HG02678 (cell line): ENCODE data around the gene ELF2.
"Not testable (repeated sequence)": the region's sequence is repeated elsewhere in the genome, so short reads cannot be mapped to it uniquely, and the experiment has no call there.

ENCODE experiments used
- ATAC-seq: cut with Tn5 transposase; IDR thresholded peaks from one replicate; pipeline ENCODE4 v1.9.1; 2021; ENCODE audit warnings: mild to moderate bottlenecking, moderate library complexity; ENCODE audit not compliant: unreplicated experiment

ELF2 gene

GRCh38 chr4:139177049-139177868 is at the start of gene ELF2:
Gene ELF2, minus strand, starts transcription at chr4:139177218. Its CDS starts 39,517 bp downstream, at chr4:139137701.
- ATAC-seq: peak; percentile 34

GRCh38 chr4:139223682-139224317 is 46.8 kb upstream of the ELF2 start:
- ATAC-seq: no peak

- no peak for ATAC-seq
Measured at GRCh38 chr4:139222215-139222614, 45.2 kb upstream of the ELF2 start.

GRCh38 chr4:139221687-139222086 is 44.7 kb upstream of the ELF2 start:
- ATAC-seq: no peak

GRCh38 chr4:139219450-139220055 is 42.5 kb upstream of the ELF2 start:
- no peak for ATAC-seq

GRCh38 chr4:139214039-139214534 is 37.1 kb upstream of the ELF2 start:
- peak; percentile 99 for ATAC-seq

- ATAC-seq: peak; percentile 0
Measured at GRCh38 chr4:139213633-139214032, 36.6 kb upstream of the ELF2 start.

GRCh38 chr4:139212900-139213299 is 35.9 kb upstream of the ELF2 start:
- no peak for ATAC-seq

GRCh38 chr4:139210486-139210885 is 33.5 kb upstream of the ELF2 start:
- no peak for ATAC-seq

GRCh38 chr4:139209470-139210063 is 32.5 kb upstream of the ELF2 start:
- peak; percentile 35 for ATAC-seq

GRCh38 chr4:139208404-139208945 is 31.5 kb upstream of the ELF2 start:
- peak; percentile 46 for ATAC-seq

- peak; percentile 2 for ATAC-seq
Measured at GRCh38 chr4:139207873-139208403, 30.9 kb upstream of the ELF2 start.

- no peak for ATAC-seq
Measured at GRCh38 chr4:139207247-139207646, 30.2 kb upstream of the ELF2 start.

- no peak for ATAC-seq
Measured at GRCh38 chr4:139202991-139203390, 26.0 kb upstream of the ELF2 start.

GRCh38 chr4:139200506-139200905 is 23.5 kb upstream of the ELF2 start:
- no peak for ATAC-seq

GRCh38 chr4:139200102-139200501 is 23.1 kb upstream of the ELF2 start:
- no peak for ATAC-seq

GRCh38 chr4:139197214-139197613 is 20.2 kb upstream of the ELF2 start:
- ATAC-seq: not testable (repeated sequence)

- no peak for ATAC-seq
Measured at GRCh38 chr4:139196462-139196861, 19.4 kb upstream of the ELF2 start.

GRCh38 chr4:139191373-139191772 is 14.4 kb upstream of the ELF2 start:
- no peak for ATAC-seq

- ATAC-seq: no peak
Measured at GRCh38 chr4:139189972-139190371, 13.0 kb upstream of the ELF2 start.

GRCh38 chr4:139189417-139189749 is 12.4 kb upstream of the ELF2 start:
- ATAC-seq: no peak
